Putamen (tissue), 1 donor: ENCODE data around the gene THAP12.

Experiments
- DNase-seq: peaks from one replicate; pipeline ENCODE4 v3.0.0-alpha.2; 2016; ENCODE audit warnings: low spot score

Gene THAP12

GRCh38 chr11:76380159-76380976, 564 bp downstream of the THAP12 start:
- no peak for DNase-seq

GRCh38 chr11:76379807-76380158, 1.1 kb downstream of the THAP12 start:
- DNase-seq, result no peak

GRCh38 chr11:76376746-76377558, 4.0 kb downstream of the THAP12 start:
- DNase-seq, result no peak

GRCh38 chr11:76371170-76371569, 9.8 kb downstream of the THAP12 start:
- no peak for DNase-seq

- no peak for DNase-seq
Observed at GRCh38 chr11:76369406-76369805, 11.5 kb downstream of the THAP12 start.

GRCh38 chr11:76368490-76368889, 12.4 kb downstream of the THAP12 start:
- no peak for DNase-seq

- no peak for DNase-seq
Observed at GRCh38 chr11:76365038-76365679, 15.8 kb downstream of the THAP12 start.

- no peak for DNase-seq
Observed at GRCh38 chr11:76362716-76363115, 18.2 kb downstream of the THAP12 start.

GRCh38 chr11:76361776-76362175, 19.2 kb downstream of the THAP12 start:
- no peak for DNase-seq

GRCh38 chr11:76361374-76361773, 19.6 kb downstream of the THAP12 start:
- DNase-seq, result no peak

GRCh38 chr11:76355172-76355571, 25.8 kb downstream of the THAP12 start:
- DNase-seq, result no peak

GRCh38 chr11:76348348-76348747, 32.6 kb downstream of the THAP12 start:
- DNase-seq, result no peak

GRCh38 chr11:76347466-76347865, 33.5 kb downstream of the THAP12 start:
- no peak for DNase-seq

- no peak for DNase-seq
Observed at GRCh38 chr11:76339221-76339620, 41.7 kb downstream of the THAP12 start.

- no peak for DNase-seq
Observed at GRCh38 chr11:76337923-76338322, 43.0 kb downstream of the THAP12 start.

GRCh38 chr11:76337469-76337868, 43.5 kb downstream of the THAP12 start:
- no peak for DNase-seq

- no peak for DNase-seq
Observed at GRCh38 chr11:76336597-76336996, 44.3 kb downstream of the THAP12 start.

GRCh38 chr11:76335842-76336241, 45.1 kb downstream of the THAP12 start:
- no peak for DNase-seq

- DNase-seq, result no peak
Observed at GRCh38 chr11:76334826-76335389, 46.0 kb downstream of the THAP12 start.

- DNase-seq, result no peak
Observed at GRCh38 chr11:76330651-76331050, 50.3 kb downstream of the THAP12 start.

GRCh38 chr11:76329983-76330382, 50.9 kb downstream of the THAP12 start:
- DNase-seq, result no peak

GRCh38 chr11:76329084-76329648, 51.8 kb downstream of the THAP12 start:
- DNase-seq, result no peak
